HepG2 (cell line): Measurements from ENCODE around the gene SSNA1. TPM values are rescaled to one million over a fixed set of nuclear protein-coding genes. Genes with fewer than 3 reads are reported as not detected.
A peak's percentile ranks its signal among the peaks of the same experiment; 100 is the strongest.

Source experiments
- ASH2L ChIP-seq: fragments of 300-600, 200-600 bp; sonication (generic); IDR thresholded peaks from 2 replicates; pipeline ENCODE4 v1.7.0; 2017; ENCODE audit warnings: low read depth, mild to moderate bottlenecking, moderate library complexity, mixed read lengths, low read length; ENCODE audit not compliant: insufficient read length
- ATF2 ChIP-seq: sonication (generic); formaldehyde crosslinking; IDR thresholded peaks from 2 replicates; pipeline ENCODE4 v1.4.0; 2020; ENCODE audit warnings: missing genetic modification reagents
- BRD4 ChIP-seq: sonication (generic); formaldehyde crosslinking; IDR thresholded peaks from 2 replicates; pipeline ENCODE4 v1.4.0; 2020; ENCODE audit warnings: missing genetic modification reagents
- CBFB ChIP-seq: sonication (generic); formaldehyde crosslinking; IDR thresholded peaks from 2 replicates; pipeline ENCODE4 v1.4.0; 2020; ENCODE audit warnings: missing genetic modification reagents
- CHD4 ChIP-seq: fragments of 200-600 bp; sonication (generic); IDR thresholded peaks from 2 replicates; pipeline ENCODE4 v1.7.0; 2017; ENCODE audit warnings: mild to moderate bottlenecking, low read length, borderline replicate concordance
- GATA4 ChIP-seq: sonication (generic); IDR thresholded peaks from 2 replicates; pipeline ENCODE4 v1.6.1; 2016; ENCODE audit warnings: antibody characterized with exemption, low read depth, borderline replicate concordance
- HNRNPUL1 ChIP-seq: fragments of 200-400 bp; formaldehyde crosslinking; IDR thresholded peaks from 2 replicates; pipeline ENCODE4 v1.6.1; 2017; ENCODE audit warnings: low read depth, mild to moderate bottlenecking, low read length, moderate library complexity
- IKZF5 ChIP-seq: IDR thresholded peaks from 2 replicates; pipeline ENCODE4 v1.6.1; 2018; ENCODE audit warnings: missing genetic modification reagents, mild to moderate bottlenecking, missing compliant biosample characterization
- MED13 ChIP-seq: sonication (generic); formaldehyde crosslinking; IDR thresholded peaks from 2 replicates; pipeline ENCODE4 v1.5.0; 2020; ENCODE audit warnings: missing genetic modification reagents
- MEIS1 ChIP-seq: sonication (generic); formaldehyde crosslinking; IDR thresholded peaks from 2 replicates; pipeline ENCODE4 v1.9.0; 2021; ENCODE audit warnings: mild to moderate bottlenecking, missing genetic modification reagents, moderate library complexity, borderline replicate concordance
- NCOA2 ChIP-seq: sonication (generic); formaldehyde crosslinking; IDR thresholded peaks from 2 replicates; pipeline ENCODE4 v1.8.0; 2022; ENCODE audit warnings: inconsistent platforms
- RNF2 ChIP-seq: fragments of 450-650 bp; conservative IDR thresholded peaks from 2 replicates; pipeline ENCODE4 v1.6.1; 2016; ENCODE audit warnings: low read depth
- SP2 ChIP-seq: sonication (generic); formaldehyde crosslinking; IDR thresholded peaks from 2 replicates; pipeline ENCODE4 v1.5.1; 2020; ENCODE audit warnings: mild to moderate bottlenecking, missing genetic modification reagents
- TEF ChIP-seq: sonication (generic); formaldehyde crosslinking; IDR thresholded peaks from 2 replicates; pipeline ENCODE4 v1.5.0; 2020; ENCODE audit warnings: missing genetic modification reagents
- THAP7 ChIP-seq: sonication (generic); formaldehyde crosslinking; IDR thresholded peaks from 2 replicates; pipeline ENCODE4 v1.8.1; 2023; ENCODE audit warnings: mild to moderate bottlenecking, missing genetic modification reagents
- ZBTB1 ChIP-seq: sonication (generic); formaldehyde crosslinking; IDR thresholded peaks from 2 replicates; pipeline ENCODE4 v1.4.0; 2020; ENCODE audit warnings: missing genetic modification reagents, borderline replicate concordance
- ZNF225 ChIP-seq: sonication (generic); formaldehyde crosslinking; IDR thresholded peaks from 2 replicates; pipeline ENCODE4 v1.4.0; 2020; ENCODE audit warnings: mild to moderate bottlenecking, missing genetic modification reagents
- ZNF24 ChIP-seq: fragments of 450-650 bp; IDR thresholded peaks from 2 replicates; pipeline ENCODE4 v1.6.1; 2017; ENCODE audit warnings: antibody characterized with exemption, mild to moderate bottlenecking
- ZNF275 ChIP-seq: sonication (generic); formaldehyde crosslinking; IDR thresholded peaks from 2 replicates; pipeline ENCODE4 v1.8.0; 2022; ENCODE audit warnings: missing genetic modification reagents, mild to moderate bottlenecking, inconsistent platforms, borderline replicate concordance
- ZNF296 ChIP-seq: sonication (generic); formaldehyde crosslinking; conservative IDR thresholded peaks from 2 replicates; pipeline ENCODE4 v1.5.0; 2020; ENCODE audit warnings: mild to moderate bottlenecking, missing genetic modification reagents
- ZNF30 ChIP-seq: sonication (generic); formaldehyde crosslinking; IDR thresholded peaks from 2 replicates; pipeline ENCODE4 v1.5.0; 2020; ENCODE audit warnings: mild to moderate bottlenecking, missing genetic modification reagents
- ZNF33A ChIP-seq: sonication (generic); formaldehyde crosslinking; IDR thresholded peaks from 2 replicates; pipeline ENCODE4 v1.5.1; 2020; ENCODE audit warnings: missing genetic modification reagents, mild to moderate bottlenecking, moderate library complexity, borderline replicate concordance
- ZNF383 ChIP-seq: sonication (generic); formaldehyde crosslinking; IDR thresholded peaks from 2 replicates; pipeline ENCODE4 v1.4.0; 2020; ENCODE audit warnings: missing genetic modification reagents, mild to moderate bottlenecking, borderline replicate concordance
- ZNF496 ChIP-seq: sonication (generic); formaldehyde crosslinking; IDR thresholded peaks from 2 replicates; pipeline ENCODE4 v1.8.1; 2023; ENCODE audit warnings: mild to moderate bottlenecking, moderate library complexity, missing genetic modification reagents; ENCODE audit not compliant: insufficient replicate concordance
- ZNF543 ChIP-seq: sonication (generic); formaldehyde crosslinking; IDR thresholded peaks from 2 replicates; pipeline ENCODE4 v1.4.0; 2020; ENCODE audit warnings: mild to moderate bottlenecking, missing genetic modification reagents
- polyA plus RNA-seq, 8 experiments: library from polyadenylated mRNA; depleted of rRNA in 3 of 8; stranded (reverse) in 7 of 8; unstranded in 1 of 8; fragments of >200 nt; fragmentation: Illumina TruSeq in 4 of 8; extraction: Trizol in 4 of 8; gene quantifications; 2 replicates each; pipeline versions ENCODE4 v1.2.1 to v1.2.3, GENCODE V29; 2011 to 2016; ENCODE audit warnings: low read depth in 4 of 8, missing spikeins in 1 of 8, mixed read lengths in 1 of 8; ENCODE audit not compliant: insufficient read depth in 1 of 8
- total RNA-seq, 5 experiments: library from RNA; depleted of rRNA; stranded (reverse); fragments of >200 nt; fragmentation: Illumina TruSeq; extraction: Trizol; gene quantifications; 2 replicates each; pipeline ENCODE4 v1.2.3, GENCODE V29; 2016; ENCODE audit warnings: low read depth in 1 of 5

Gene SSNA1
- total and polyA plus RNA-seq, 2 of the 13 experiments (the other 11 are each of a cell fraction or from before 2014, with no cell fraction given), result 35.9 to 49.4 TPM

GRCh38 chr9:137200311-137201204 is 12.1 kb downstream of the SSNA1 start, which contains the start of gene TPRN (continued):
- TF ChIP-seq THAP7 (CRISPR knock-in tag) (peak; percentile 89; the same call in 1 of the 2 replicates), ZNF275 (no peak), ZNF225 (CRISPR knock-in tag) (peak; percentile 75; the same call in 1 of the 2 replicates), ATF2 (CRISPR knock-in tag) (peak; percentile 60; the same call in 1 of the 2 replicates), CHD4 (no peak), ASH2L (peak; percentile 72), TEF (0 out of 2 replicates have a peak, but pooled peaks have one; percentile 23), BRD4 (peak; percentile 89), IKZF5 (CRISPR knock-in tag) (peak; percentile 91), MED13 (peak; percentile 50), ZNF33A (0 out of 2 replicates have a peak, but pooled peaks have one; percentile 31), SP2 (CRISPR knock-in tag) (peak; percentile 96), ZNF24 (no peak), MEIS1 (CRISPR knock-in tag) (no peak), RNF2 (no peak), ZNF496 (no peak), CBFB (CRISPR knock-in tag) (no peak), ZBTB1 (CRISPR knock-in tag) (no peak), HNRNPUL1 (no peak), ZNF30 (no peak), ZNF543 (no peak), GATA4 (0 out of 2 replicates have a peak, but pooled peaks have one; percentile 15), ZNF383 (CRISPR knock-in tag) (no peak), NCOA2 (CRISPR knock-in tag) (peak; percentile 52), ZNF296 (CRISPR knock-in tag) (no peak)
